Fibroblast of the conjunctiva (primary cell): ENCODE data around the gene TLCD5.

Experiments
- DNase-seq: peaks from one replicate; pipeline ENCODE4 v3.0.0-alpha.2; 2010; ENCODE audit warnings: low read depth

The TLCD5 gene

DNA sequence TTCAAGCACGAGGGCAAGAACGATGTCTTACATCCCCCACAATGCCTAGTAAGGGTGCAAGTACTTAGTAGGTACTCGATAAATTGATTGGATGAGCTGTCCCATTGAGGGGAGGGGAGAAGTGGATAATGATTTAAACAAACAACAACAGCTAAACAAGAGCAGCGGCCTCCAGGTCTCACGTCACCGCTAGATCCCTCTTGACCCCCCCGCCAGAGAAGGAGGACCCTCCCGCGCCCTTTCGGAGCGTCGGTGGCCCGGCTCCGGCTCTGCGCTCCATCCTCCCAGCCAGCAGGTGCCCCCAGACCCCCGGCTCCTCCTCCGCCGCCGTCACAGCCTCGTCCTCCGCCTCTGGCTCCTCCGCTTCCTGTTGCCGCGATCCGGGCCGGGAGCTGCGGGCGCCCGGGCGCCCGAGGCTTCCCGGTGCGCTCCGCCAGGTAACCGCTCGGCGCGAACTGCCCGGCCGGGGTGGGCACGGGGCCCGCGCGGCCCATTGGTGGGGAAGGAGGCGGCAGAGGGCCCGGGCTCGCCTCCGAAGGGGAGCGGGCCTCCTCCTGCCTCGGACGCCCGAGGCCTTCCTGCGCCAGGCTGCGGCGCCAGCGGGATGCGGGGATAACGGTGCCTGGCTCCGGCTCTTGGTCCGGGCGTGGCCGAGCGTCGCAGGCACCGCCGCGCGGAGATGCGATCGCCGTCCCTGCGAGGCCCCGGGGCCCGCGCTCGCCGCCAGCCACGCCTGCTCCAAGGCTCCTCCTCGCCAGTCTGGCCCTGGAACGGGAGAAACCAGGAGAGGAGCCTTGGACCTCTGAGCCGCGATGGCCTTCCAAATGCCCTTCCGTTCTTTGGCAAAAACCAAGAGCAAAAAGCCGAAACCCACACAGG is at the start of gene TLCD5:
TSS of gene TLCD5 (plus strand) at position 368 of the 879 bp plus-strand sequence. CDS start 2,143 bp downstream, outside the sequence.
- DNase-seq: no peak

DNA sequence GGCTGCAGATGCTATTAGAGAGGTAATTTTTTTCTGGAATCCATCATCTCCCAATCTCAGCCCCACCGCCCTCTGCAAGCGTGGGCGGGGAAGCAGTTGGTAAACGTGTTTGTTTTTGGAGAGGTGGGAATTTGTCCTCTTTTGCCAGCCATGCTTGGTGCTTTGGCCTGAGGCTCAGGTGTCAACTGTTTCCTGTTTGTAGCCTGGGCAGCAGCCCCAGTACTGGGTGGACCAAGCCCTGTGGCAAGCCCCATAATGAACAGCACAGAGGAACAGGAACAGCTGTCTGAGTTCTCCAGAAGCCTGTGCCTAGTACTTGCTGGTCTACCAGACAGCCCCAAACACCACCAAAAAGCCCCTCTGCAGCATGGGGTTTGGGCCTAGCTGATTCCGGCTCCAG is 45.6 kb upstream of the TLCD5 start:
- no peak for DNase-seq

GRCh38 chr11:120280600-120281051 is 44.5 kb upstream of the TLCD5 start:
- no peak for DNase-seq

GRCh38 chr11:120281143-120281795 is 43.8 kb upstream of the TLCD5 start:
- no peak for DNase-seq

DNA sequence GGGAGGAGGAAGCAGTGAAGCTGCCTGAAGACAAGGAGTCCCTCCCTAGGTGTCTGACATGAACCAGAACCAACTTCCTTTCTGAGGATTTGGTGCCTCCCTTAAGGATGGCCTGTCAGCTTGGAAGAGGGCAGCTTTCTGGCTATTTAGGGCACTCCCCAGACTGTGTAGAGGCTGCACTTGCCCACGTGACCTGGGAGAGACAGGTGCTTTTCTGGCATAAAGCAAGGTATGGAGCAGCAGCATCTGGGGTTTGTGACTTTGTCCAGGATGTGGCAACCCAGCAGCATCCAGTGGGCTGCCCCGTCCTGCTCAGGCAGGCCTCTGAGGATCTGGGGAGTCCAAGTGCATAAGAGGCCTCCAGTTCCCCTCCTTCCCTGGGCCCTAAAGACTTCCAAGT is 42.0 kb upstream of the TLCD5 start:
- no peak for DNase-seq

- no peak for DNase-seq
Observed at GRCh38 chr11:120284272-120284671, 40.8 kb upstream of the TLCD5 start.

DNA sequence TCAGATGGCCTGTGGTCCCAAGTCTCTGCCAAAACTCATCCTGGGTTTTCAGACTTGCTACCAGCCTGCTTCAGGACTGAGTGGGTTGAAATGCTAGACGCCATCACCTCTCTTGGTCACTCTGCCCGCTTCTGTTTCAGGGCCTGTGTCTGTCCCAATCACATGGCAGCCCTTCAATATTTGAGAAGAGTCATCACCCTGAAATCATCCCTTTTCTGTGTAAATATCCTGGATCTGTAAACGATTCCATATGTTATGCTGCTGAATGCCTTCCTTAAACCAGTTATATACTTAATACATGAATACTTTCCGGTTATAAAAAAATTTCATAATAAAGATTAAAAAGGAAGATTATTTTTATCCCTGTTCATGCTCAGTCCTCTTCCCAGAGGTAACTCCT is 39.8 kb upstream of the TLCD5 start:
- DNase-seq: peak; percentile 12

- no peak for DNase-seq
Observed at GRCh38 chr11:120288021-120288420, 37.1 kb upstream of the TLCD5 start.

GRCh38 chr11:120289426-120289825 is 35.7 kb upstream of the TLCD5 start:
- DNase-seq: no peak

DNA sequence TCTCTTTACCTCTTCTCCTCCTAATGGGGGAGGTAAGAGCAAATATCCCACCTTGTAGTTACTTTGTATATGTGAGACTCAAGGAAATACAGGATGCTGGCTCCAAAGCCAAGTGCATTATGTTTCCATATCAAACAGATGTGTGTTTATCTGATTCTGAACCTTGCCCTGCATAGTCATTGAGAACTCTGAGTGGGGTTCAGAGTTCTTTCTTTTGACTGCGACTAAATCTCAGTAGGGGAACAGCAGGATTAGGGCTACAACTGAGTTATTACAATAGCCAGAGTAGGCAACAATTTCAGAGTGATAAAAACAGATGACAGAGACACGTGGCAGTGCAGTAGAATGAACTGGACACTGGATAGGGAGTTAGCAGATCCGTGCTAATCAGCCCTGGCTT is 34.1 kb upstream of the TLCD5 start:
- no peak for DNase-seq

- no peak for DNase-seq
Observed at GRCh38 chr11:120293038-120293800, 31.9 kb upstream of the TLCD5 start.

DNA sequence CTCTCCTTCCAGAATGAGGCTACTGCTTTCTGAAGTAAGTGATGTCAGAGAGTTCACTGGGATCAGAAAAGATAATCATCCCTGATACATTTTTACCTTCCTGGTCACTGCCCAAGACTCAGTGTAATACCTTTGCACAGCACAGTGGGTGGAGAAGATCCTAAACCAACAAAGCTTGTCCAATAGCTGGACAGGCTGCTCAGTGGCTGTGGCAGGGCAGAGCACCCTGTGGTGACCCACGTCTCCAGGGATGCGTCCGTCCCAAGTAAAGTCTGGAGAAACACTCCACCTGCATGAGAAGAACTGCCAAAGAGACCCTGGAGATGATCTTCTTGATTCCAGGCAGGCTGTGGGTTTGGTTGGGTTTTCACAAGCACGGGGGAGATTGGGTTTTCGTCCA is 31.0 kb upstream of the TLCD5 start:
- DNase-seq: no peak

GRCh38 chr11:120295099-120295498 is 30.0 kb upstream of the TLCD5 start:
- DNase-seq: no peak

DNA sequence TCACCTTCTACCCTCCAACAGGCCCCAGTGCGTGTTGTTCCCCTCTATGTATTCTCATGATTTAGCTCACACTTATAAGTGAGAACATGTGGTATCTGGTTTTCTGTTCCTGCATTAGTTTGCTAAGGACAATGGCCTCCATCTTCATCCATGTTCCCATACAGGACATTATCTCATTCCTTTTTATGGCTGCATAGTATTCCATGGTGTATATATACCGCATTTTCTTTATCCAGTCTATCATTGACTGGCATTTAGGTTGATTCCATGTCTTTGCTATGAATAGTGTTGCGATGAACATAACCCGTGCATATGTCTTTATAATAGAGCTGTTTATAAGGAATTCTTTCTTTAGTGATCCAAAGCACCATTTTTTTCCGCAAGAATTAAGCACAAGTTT is 28.5 kb upstream of the TLCD5 start:
- DNase-seq: no peak

- DNase-seq: no peak
Observed at GRCh38 chr11:120298461-120298860, 26.6 kb upstream of the TLCD5 start.

- no peak for DNase-seq
Observed at GRCh38 chr11:120302001-120302805, 22.9 kb upstream of the TLCD5 start.

DNA sequence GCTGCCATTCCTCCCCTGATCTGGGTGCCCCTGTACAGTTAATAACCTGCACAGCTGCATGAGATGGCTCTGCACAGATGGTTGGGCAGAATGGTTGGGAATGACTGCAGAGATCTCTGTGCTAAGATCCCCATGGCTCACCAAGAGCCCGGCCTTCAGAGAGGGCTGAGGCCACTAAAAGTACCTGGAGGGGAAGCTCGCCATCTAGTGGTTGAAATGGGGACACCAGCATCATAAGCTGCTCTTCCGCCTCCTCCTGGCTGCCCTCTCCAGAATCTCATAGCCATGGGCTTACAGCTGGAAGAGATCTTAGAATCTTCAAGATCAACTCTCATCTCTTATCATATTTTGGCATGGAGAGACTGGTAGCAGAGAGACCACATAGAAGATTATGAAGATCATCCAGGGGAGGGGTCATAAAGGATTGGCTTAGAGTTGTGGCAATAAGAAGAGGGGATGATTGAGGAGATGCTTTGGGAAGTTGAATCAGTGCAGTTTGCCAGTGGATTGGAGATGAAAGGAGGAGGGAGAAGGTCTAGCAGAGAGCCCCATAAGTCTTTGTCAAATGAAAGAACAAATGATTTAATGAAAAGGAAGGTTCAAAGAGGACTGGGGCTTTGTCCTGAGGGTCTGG is 22.0 kb upstream of the TLCD5 start:
- DNase-seq: peak; percentile 70

GRCh38 chr11:120304526-120304925 is 20.6 kb upstream of the TLCD5 start:
- no peak for DNase-seq

DNA sequence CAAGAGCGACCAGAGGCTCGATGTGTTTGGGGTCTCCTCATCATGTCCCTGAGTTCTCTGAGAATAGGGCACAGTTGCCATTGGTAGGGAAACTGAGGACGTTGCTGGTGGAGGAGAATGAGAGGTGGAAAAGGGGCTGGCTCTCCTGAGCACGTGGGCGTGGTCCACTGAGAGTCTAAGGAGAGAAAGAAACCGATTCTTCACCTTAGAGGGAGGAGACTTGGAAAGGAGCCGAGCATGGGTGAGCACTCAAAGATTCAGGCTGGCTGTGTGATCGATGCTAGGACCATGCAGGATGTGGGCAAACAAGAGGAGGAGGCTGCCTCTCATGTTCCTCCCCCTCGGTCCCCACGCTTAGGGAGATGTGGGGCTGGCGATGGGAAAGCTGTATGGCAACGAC is 19.8 kb upstream of the TLCD5 start:
- DNase-seq: no peak

GRCh38 chr11:120306519-120307242 is 18.4 kb upstream of the TLCD5 start:
- peak; percentile 68 for DNase-seq

GRCh38 chr11:120307476-120307875 is 17.6 kb upstream of the TLCD5 start:
- DNase-seq: no peak
